ENCODE measurements around the gene TBC1D22B. TPM values are rescaled to one million over a fixed set of nuclear protein-coding genes. Genes with fewer than 3 reads are reported as not detected.
A peak's percentile ranks its signal among the peaks of the same experiment; 100 is the strongest.

The TBC1D22B gene
- total and polyA plus RNA-seq, 2 donors (not counting 3 experiments of a cell fraction or from before 2014, with no cell fraction given), result 13.1 to 13.6 TPM

GRCh38 chr6:37299990-37300389, 42.4 kb downstream of the TBC1D22B start:
- no peaks in the 10 kb centered on the region for H3K27me3 ChIP-seq (ENCODE audit: control insufficient read depth in 2 of 2, insufficient read depth in 2 of 2, low read length in 2 of 2)
- POLR2A ChIA-PET, result no interaction called here
- TF ChIP-seq FOS (IDR thresholded peaks at IDR 0.05; ENCODE audit: borderline replicate concordance, insufficient read depth, low read length) (no peak), MYC (IDR thresholded peaks at IDR 0.05; ENCODE audit: low read depth, low read length) (no peak), POLR2AphosphoS5 (IDR thresholded peaks at IDR 0.05; ENCODE audit: insufficient read depth, low read depth, low read length) (no peak), MAX (IDR thresholded peaks at IDR 0.05; ENCODE audit: insufficient read depth, insufficient read length) (no peak), EZH2 (IDR thresholded peaks at IDR 0.05; ENCODE audit: borderline replicate concordance, low read depth, low read length, severe bottlenecking) (no peak)
- no peak overlapping the region for H3K9ac ChIP-seq (replicated peaks; ENCODE audit: extremely low read depth, insufficient read depth, low read length)
- no peak overlapping the region for H3K4me3 ChIP-seq (replicated peaks in 1 of 3; ENCODE audit: insufficient read depth in 1 of 3, low read depth in 1 of 3, low read length in 3 of 3)
- intact Hi-C loops (cut with micrococcal nuclease) (no loop called here), dilution Hi-C loops (cut with MboI; ENCODE audit: extremely low pct_ligation_motif_present, low sequenced_read_pairs) (no loop called here)
- no peak overlapping the region for H2AFZ ChIP-seq (ENCODE audit: low read depth, low read length)
- no peak overlapping the region for H3K4me2 ChIP-seq (ENCODE audit: insufficient read depth, low read length)
- DNase-seq (ENCODE audit: low read depth, low spot score) (no peak), FAIRE-seq (no peak)
- H3K9me3 ChIP-seq (replicated peaks; ENCODE audit: control insufficient read depth, insufficient read depth, low read length), result no peaks in the 10 kb centered on the region
- H3K9me1 ChIP-seq (replicated peaks; ENCODE audit: control insufficient read depth, extremely low read depth, insufficient read depth, low read length), result no peaks in the 10 kb centered on the region
- H3K27ac ChIP-seq (ENCODE audit: insufficient read depth, low read depth, low read length), result no peak overlapping the region
- no TSS peak for BruUV-seq (replicated peaks)
- no peaks in the 10 kb centered on the region for H3K79me2 ChIP-seq (ENCODE audit: control insufficient read depth, insufficient read depth, low read length)
- H3K4me1 ChIP-seq (ENCODE audit: control insufficient read depth, extremely low read depth, insufficient read depth, low read length), result peaks cover 8% of the 10 kb centered on the region
- peaks cover 5 to 11% of the 10 kb centered on the region in 2 experiments for H3K36me3 ChIP-seq (ENCODE audit: control insufficient read depth in 2 of 2, extremely low read depth in 1 of 2, insufficient read depth in 2 of 2, low read length in 2 of 2)
- H4K20me1 ChIP-seq (replicated peaks; ENCODE audit: control insufficient read depth, extremely low read depth, insufficient read depth, low read length), result no peaks in the 10 kb centered on the region
- CTCF ChIA-PET, result interaction anchor here (0.6 to 1.3 kb wide), 3 partner anchors 13 to 77 kb away, joined by 3 read pairs; no protein-coding TSS in a partner anchor

GRCh38 chr6:37302086-37302686, 44.6 kb downstream of the TBC1D22B start:
- Histone ChIP-seq H3K9ac (replicated peaks; ENCODE audit: extremely low read depth, insufficient read depth, low read length) (no peak overlapping the region), H3K27me3 (ENCODE audit: control insufficient read depth in 2 of 2, insufficient read depth in 2 of 2, low read length in 2 of 2) (no peaks in the 10 kb centered on the region), H3K9me3 (replicated peaks; ENCODE audit: control insufficient read depth, insufficient read depth, low read length) (no peaks in the 10 kb centered on the region), H4K20me1 (replicated peaks; ENCODE audit: control insufficient read depth, extremely low read depth, insufficient read depth, low read length) (no peaks in the 10 kb centered on the region), H3K36me3 (ENCODE audit: control insufficient read depth in 2 of 2, extremely low read depth in 1 of 2, insufficient read depth in 2 of 2, low read length in 2 of 2) (peaks cover 5 to 18% of the 10 kb centered on the region in 2 experiments), H3K4me2 (ENCODE audit: insufficient read depth, low read length) (no peak overlapping the region), H3K4me1 (ENCODE audit: control insufficient read depth, extremely low read depth, insufficient read depth, low read length) (peaks cover 8% of the 10 kb centered on the region), H3K9me1 (replicated peaks; ENCODE audit: control insufficient read depth, extremely low read depth, insufficient read depth, low read length) (no peaks in the 10 kb centered on the region), H3K27ac (ENCODE audit: insufficient read depth, low read depth, low read length) (no peak overlapping the region), H3K79me2 (ENCODE audit: control insufficient read depth, insufficient read depth, low read length) (no peaks in the 10 kb centered on the region), H3K4me3 (replicated peaks in 1 of 3; ENCODE audit: insufficient read depth in 1 of 3, low read depth in 1 of 3, low read length in 3 of 3) (no peak overlapping the region), H2AFZ (ENCODE audit: low read depth, low read length) (no peak overlapping the region)
- TF ChIP-seq JUN (IDR thresholded peaks at IDR 0.05; ENCODE audit: borderline replicate concordance, insufficient read depth, insufficient read length, low read depth), result no peak
- no peak for TF ChIP-seq GATA2 (IDR thresholded peaks at IDR 0.05; ENCODE audit: insufficient read depth, insufficient read length, low read depth, low read length)
- TF ChIP-seq MYC (IDR thresholded peaks at IDR 0.05; ENCODE audit: low read depth, low read length), result no peak
- no peak for TF ChIP-seq MAX (IDR thresholded peaks at IDR 0.05; ENCODE audit: insufficient read depth, insufficient read length)
- no peak for TF ChIP-seq FOS (IDR thresholded peaks at IDR 0.05; ENCODE audit: borderline replicate concordance, insufficient read depth, low read length)
- no peak for TF ChIP-seq EZH2 (IDR thresholded peaks at IDR 0.05; ENCODE audit: borderline replicate concordance, low read depth, low read length, severe bottlenecking)
- no peak for TF ChIP-seq POLR2A (IDR thresholded peaks at IDR 0.05; ENCODE audit: low read depth, low read length)
- no peak for TF ChIP-seq CTCF (IDR thresholded peaks at IDR 0.05; ENCODE audit: extremely low read depth in 1 of 2, insufficient read depth in 1 of 2, low read depth in 1 of 2, low read length in 2 of 2)
- TF ChIP-seq POLR2AphosphoS5 (IDR thresholded peaks at IDR 0.05; ENCODE audit: insufficient read depth, low read depth, low read length), result no peak
- BruUV-seq (replicated peaks), result no TSS peak
- DNase-seq (ENCODE audit: low read depth, low spot score), result peak; percentile 10
- intact Hi-C loops (cut with micrococcal nuclease) (no loop called here), dilution Hi-C loops (cut with MboI; ENCODE audit: extremely low pct_ligation_motif_present, low sequenced_read_pairs) (no loop called here)
- FAIRE-seq, result no peak
- ChIA-PET CTCF (interaction anchor here (1.2 to 1.8 kb wide), 3 partner anchors 12 to 65 kb away, joined by 4 to 7 read pairs (median 4); no protein-coding TSS in a partner anchor), POLR2A (no interaction called here)

Data from endothelial cell of umbilical vein (primary cell).